Transverse colon (tissue), 4 donors: ENCODE measurements around the gene NNMT.

Source experiments
- EP300 ChIP-seq: sonication (generic); formaldehyde crosslinking; IDR thresholded peaks from one replicate; pipeline ENCODE4 v1.6.1; 2017; ENCODE audit warnings: antibody characterized with exemption, low read depth
- POLR2A ChIP-seq: fragments of 450-650 bp; IDR thresholded peaks from one replicate; pipeline ENCODE4 v1.6.1; 2016; ENCODE audit warnings: antibody characterized with exemption, mild to moderate bottlenecking, moderate library complexity
- POLR2AphosphoS5 ChIP-seq, 3 donors: sonication (generic); formaldehyde crosslinking; IDR thresholded peaks; one replicate each; pipeline ENCODE4 v1.6.1; 2016; ENCODE audit warnings: antibody characterized with exemption in 3 of 3
- TF ChIP-seq, protein P1 (sequence below), 5 experiments: fragments of 200-600 bp in 3 of 5; fragments of 450-650 bp in 2 of 5; sonication (generic) in 3 of 5; IDR thresholded peaks; 1 replicate in 2 of 5; 2 replicates in 3 of 5; pipeline ENCODE4 v1.5.1; 2016 to 2017; ENCODE audit warnings: antibody characterized with exemption in 5 of 5, inconsistent platforms in 3 of 5, mild to moderate bottlenecking in 2 of 5, moderate library complexity in 1 of 5

DNA sequence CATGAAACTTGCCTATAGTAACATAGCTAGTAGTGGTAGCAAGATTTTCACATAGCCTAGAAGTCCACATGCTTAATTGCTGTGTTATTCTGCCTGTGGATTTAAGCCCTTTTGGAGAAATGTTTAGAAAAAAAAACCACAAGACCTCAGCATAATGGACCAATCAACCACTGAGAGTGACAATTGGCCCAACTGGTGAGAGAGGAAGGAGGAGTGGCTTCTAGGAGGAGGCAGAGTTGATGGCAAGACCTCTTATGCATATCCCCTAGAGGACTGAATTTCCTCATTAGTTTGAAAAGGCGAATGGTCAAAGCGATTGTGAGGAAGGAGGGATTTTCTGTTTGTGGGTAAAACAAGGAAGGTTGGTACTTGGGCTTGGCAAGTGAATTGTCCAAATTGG, 30.6 kb downstream of the NNMT start:
- TF ChIP-seq, protein P1, sequence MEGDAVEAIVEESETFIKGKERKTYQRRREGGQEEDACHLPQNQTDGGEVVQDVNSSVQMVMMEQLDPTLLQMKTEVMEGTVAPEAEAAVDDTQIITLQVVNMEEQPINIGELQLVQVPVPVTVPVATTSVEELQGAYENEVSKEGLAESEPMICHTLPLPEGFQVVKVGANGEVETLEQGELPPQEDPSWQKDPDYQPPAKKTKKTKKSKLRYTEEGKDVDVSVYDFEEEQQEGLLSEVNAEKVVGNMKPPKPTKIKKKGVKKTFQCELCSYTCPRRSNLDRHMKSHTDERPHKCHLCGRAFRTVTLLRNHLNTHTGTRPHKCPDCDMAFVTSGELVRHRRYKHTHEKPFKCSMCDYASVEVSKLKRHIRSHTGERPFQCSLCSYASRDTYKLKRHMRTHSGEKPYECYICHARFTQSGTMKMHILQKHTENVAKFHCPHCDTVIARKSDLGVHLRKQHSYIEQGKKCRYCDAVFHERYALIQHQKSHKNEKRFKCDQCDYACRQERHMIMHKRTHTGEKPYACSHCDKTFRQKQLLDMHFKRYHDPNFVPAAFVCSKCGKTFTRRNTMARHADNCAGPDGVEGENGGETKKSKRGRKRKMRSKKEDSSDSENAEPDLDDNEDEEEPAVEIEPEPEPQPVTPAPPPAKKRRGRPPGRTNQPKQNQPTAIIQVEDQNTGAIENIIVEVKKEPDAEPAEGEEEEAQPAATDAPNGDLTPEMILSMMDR (IDR thresholded peaks at IDR 0.05): no peak
- no peak for TF ChIP-seq POLR2AphosphoS5 (IDR thresholded peaks at IDR 0.05)
- TF ChIP-seq EP300: no peak
- no peak for TF ChIP-seq POLR2A
